Erythroblast (primary cell): ENCODE results near the gene SUSD3.

Experiments
- GATA1 ChIP-seq: IDR thresholded peaks from 2 replicates; pipeline ENCODE4 v1.6.1; 2011; ENCODE audit warnings: low read depth, mild to moderate bottlenecking, control low read depth, low read length, moderate library complexity
- POLR2A ChIP-seq: IDR thresholded peaks from 2 replicates; pipeline ENCODE4 v1.6.1; 2011; ENCODE audit warnings: mild to moderate bottlenecking, low read length

DNA sequence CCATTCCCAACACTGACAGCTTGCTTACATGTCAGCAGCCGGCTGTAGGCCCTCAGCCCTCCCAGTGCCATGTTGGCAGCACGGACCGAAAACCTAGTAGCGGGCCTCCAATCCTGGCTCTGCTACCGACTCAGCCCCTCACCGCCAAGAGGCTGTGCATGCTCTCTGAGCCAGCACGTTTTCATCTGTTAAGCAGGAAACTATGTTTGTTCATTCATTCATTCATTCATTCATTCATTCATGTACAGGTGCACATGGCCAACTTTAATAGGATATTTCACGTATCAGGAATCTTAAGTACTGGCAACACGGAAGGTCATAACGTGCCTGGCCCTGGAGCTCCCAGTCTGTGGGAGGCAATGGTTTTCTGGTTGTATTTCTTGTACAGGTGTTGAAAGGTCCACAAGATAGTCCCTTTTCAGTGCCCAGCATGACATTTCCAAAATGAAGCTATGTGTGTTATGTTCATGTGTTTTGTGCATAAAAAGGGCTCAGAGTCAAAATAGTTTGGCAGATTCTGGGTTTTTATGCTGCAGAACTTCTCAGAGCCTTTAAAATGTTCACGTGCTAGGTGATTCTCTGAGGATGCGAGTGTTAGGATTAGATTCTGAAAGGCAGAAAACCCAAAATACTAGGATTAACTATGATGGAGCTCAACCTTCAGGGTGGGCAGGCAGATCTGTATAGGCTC lies 17.7 kb downstream of the SUSD3 start:
- TF ChIP-seq POLR2A (no peak), GATA1 (no peak)
